Measurements from ENCODE around the gene BICDL2. TPM values are rescaled to one million over a fixed set of nuclear protein-coding genes. Genes with fewer than 3 reads are reported as not detected.

Gene BICDL2
- not detected in 5 replicates for total RNA-seq (2022; extraction: Qiagen RNA extraction; ENCODE audit: low read depth)

GRCh38 chr16:3036726-3037315 lies at the start of gene BICDL2:
Gene BICDL2 (minus strand): TSS chr16:3036944. CDS start chr16:3035496, 1,448 bp downstream.

DNA sequence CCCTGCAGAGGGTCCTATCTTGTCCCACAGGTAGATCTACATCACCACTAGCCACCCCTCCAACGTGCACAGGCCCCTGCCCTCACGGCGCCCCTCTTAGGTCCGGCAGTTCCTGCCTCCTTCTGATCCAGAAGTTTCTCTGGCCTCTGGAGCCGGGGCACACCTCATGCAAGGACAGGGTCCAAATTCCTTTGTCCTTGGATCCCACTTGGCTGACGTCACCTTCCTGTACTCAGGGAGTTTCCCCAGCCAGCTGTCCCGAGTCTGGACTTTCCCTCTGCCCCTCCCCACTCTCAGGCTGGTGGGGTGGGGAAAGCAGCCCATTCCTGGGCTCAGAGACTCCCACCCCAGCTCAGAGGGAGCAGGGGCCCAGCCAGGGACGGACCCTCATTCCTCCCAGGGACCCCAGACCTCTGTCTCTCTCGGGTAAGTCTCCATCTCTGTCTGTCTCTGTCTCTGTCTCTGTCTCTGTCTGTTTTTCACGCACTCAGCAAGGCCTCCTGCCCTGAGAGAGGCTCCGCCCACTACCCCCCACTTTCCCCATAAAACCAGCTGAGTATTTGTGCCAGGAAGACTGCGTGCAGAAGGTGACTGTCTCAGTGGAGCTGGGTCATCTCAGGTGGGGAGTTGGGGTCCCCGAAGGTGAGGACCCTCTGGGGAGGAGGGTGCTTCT lies 28.5 kb upstream of the BICDL2 start, which contains the start of gene IL32:
Gene IL32, plus strand, starts transcription at position 572 of the 673 bp plus-strand sequence. CDS start 172 bp downstream, outside the sequence.

DNA sequence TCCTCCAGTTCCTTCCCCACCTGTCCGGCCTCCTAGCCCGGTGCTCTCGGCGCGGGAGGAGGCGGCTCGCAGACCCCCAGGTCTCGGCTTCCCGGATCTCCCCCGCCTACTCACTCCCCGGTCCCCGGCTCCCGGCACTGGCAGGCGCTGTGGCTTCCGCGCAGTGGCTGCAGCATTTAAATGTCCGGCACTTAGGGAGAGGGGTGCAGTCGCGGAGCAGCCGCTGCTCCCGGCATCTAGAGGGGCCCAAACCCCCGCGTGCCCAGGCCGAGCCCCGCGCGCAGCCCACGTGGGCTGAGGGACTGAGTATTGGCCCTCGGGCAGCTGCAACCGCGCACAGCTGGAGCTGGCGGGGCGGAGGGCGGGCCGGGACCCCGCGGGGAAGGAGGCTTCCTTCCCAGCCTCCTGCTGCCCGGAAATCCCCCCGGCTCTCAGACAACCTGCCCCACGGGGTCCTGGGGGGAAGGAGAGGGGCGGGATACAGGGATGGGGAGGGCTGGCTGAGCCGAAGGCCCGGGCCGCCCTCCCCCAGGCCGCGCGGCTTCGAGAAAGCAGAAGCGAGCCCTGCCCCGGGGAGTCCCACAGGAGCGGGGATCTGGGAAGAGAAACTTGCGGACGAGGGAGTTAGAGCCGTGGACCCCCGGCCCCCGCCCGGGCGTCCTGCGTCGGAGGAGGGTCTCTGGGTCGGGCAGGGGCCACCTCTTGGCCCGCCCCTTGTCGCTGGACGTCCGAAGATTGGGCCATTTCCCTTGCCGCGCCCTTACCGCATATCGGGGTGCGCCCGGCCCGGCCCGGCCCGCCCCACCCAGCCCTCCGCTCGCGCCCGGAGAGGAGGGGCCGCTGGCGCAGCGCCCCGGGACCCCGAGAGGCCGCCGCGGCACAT lies 9.3 kb upstream of the BICDL2 start, which contains the start of gene MMP25:
Gene MMP25, plus strand, starts transcription at position 804 of the 883 bp plus-strand sequence. CDS start 357 bp downstream, outside the sequence.

DNA sequence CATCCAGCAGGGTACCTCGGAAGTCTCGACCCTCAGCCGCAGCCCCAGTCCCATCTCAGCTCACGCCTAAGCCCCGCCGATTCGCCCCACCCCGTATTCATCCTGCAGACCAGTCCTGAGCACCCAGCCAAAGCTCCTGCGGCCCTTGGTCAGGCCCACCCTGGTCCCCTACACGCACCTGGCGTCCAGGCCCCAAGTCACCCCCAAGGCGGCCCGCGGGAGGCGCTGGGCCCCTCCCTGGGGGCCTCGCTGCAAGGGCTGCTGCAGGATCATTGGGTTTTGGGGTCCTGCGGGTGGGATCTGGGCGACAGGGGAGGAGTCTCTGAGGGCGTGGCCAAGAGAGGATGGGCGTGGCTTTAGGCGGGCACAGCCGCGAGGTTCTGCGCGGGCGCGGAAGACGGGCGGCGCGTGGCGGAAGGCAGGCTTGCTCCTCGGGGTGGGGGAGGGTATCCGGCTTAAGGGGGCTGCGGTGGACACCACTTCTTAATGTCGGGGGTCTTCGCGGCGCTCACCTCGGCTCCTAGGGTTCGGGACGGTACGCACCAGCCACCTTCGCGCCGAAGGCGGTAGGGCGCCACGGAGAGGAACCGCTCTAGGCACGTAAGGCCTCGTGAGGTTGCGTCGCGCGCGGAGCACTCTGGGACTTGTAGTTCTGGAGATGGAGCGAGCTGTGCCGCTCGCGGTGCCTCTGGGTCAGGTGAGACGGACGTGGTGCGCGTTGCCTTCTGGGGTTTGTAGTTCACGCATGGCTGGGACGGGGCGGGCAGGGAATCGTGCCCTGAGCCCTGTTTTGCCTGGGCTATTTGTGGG lies 12.9 kb downstream of the BICDL2 start, which contains the start of the genes HCFC1R1 and THOC6:
Gene HCFC1R1, minus strand, starts transcription at position 274 of the 810 bp plus-strand sequence. Its CDS starts 1 bp downstream, at position 273.
Gene THOC6, plus strand, starts transcription at position 367 of the 810 bp plus-strand sequence. Its CDS starts 292 bp downstream, at position 659.

GRCh38 chr16:3020247-3020603 lies 16.5 kb downstream of the BICDL2 start, which contains the start of gene TNFRSF12A:
Gene TNFRSF12A (plus strand): TSS chr16:3020368. CDS start chr16:3020398, 30 bp downstream.

GRCh38 chr16:3017794-3018506 lies 18.8 kb downstream of the BICDL2 start, which contains the start of gene CLDN6:
Gene CLDN6 (minus strand): TSS chr16:3018183. CDS start chr16:3016021, 2,162 bp downstream.

DNA sequence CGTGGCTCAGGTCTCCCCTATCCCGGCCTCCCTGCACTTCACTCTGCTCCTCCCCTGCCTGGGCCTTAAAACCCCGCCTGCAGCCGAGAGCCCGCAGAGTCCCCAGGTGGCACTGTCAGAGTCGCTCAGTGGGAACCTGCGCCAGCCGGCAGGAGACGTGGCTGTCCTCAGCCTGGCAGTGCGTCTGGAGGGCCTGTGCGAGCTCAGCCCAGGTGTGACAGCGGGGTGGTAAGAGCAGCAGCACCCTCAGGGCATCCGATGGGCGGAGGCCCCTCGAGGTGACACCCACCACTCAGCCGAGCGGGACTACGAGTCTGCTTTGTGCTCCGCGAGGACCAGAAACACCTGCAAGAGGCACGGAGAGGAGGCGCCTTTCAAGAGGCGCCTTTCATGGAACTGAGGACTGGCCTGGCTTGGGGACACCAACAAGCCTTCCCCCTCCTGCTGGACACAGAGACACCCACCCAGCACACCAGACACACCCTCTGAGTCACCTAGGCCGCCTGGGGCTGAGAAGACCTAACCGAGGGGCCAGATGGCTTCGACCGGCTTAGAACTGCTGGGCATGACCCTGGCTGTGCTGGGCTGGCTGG lies 23.8 kb downstream of the BICDL2 start, which contains the start of gene CLDN9:
Gene CLDN9, plus strand, starts transcription at position 96 of the 593 bp plus-strand sequence. Its CDS starts 440 bp downstream, at position 536.

DNA sequence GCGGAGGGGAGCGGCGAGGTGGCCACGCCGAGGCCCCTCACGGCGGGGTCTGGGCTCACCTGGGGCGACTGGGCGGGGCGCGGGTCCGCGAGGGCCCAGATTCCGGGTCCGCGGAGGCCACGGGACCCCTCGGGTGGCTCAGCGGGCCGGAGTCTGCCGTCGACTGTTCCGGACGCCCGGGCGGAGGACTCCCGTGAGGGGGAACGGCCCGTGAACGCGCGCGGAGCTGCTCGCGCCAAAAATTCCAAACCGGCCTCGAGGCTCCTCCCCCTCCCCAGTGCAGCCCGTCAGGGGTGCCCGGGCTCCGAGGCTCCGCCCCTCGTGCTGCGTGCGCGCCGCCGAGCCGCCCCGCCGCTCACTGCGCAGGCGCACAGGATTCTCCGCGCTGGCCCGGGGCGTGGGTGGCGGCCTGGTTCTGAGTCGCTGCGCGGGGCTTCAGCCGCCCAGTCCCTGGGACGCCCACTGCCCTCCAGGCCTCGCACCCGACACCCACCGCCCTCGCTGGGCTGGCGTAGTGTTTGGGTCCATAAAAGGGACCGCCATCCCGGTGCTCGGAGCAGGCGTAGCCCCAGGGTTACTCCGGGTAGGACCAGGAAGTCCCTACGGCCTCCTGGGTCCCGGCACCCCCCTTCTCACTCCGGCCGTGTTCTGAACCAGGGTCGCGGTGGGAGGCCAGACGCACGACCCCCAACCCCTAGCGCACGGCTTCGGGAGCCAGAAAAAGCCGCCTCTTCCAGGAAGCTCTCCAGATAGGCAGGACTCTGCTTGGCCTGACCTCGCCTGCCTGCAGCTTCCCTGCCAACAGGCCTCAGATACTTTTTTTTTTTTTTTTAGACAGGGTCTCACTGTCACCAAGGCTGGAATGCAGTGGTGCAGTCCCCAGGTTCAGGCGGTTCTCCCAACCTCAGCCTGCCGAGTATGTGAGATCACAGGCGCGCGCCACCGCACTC lies 56.2 kb downstream of the BICDL2 start, which contains the start of gene PKMYT1:
Gene PKMYT1, minus strand, starts transcription at position 220 of the 950 bp plus-strand sequence. CDS start 789 bp downstream, outside the sequence.

Other genes with a start within 250 kb of the BICDL2 start
- 0.12 TPM in 1 of 5 replicates, not detected in the others for gene PRSS33, start 249.4 kb downstream of the BICDL2 start, total RNA-seq (2022; extraction: Qiagen RNA extraction; ENCODE audit: low read depth)
- not detected in 5 replicates for gene PRSS41, start 238.5 kb downstream of the BICDL2 start, total RNA-seq (2022; extraction: Qiagen RNA extraction; ENCODE audit: low read depth)
- gene PRSS21, start 219.7 kb downstream of the BICDL2 start, total RNA-seq (2022; extraction: Qiagen RNA extraction; ENCODE audit: low read depth): 0.11 to 0.39 TPM (median 0.14 TPM) in 4 of 5 replicates, not detected in the other
- 0.46 to 1.3 TPM (median 0.69 TPM) in 5 replicates for gene ZG16B, start 206.6 kb downstream of the BICDL2 start, total RNA-seq (2022; extraction: Qiagen RNA extraction; ENCODE audit: low read depth)
- gene PRSS22, start 178.8 kb downstream of the BICDL2 start, total RNA-seq (2022; extraction: Qiagen RNA extraction; ENCODE audit: low read depth): 2.5 to 4.1 TPM (median 3.0 TPM) in 5 replicates
- 44.9 to 59.5 TPM (median 50.8 TPM) in 5 replicates for gene FLYWCH2, start 153.7 kb downstream of the BICDL2 start, total RNA-seq (2022; extraction: Qiagen RNA extraction; ENCODE audit: low read depth)
- gene FLYWCH1, start 125.0 kb downstream of the BICDL2 start, total RNA-seq (2022; extraction: Qiagen RNA extraction; ENCODE audit: low read depth): 20.1 to 29.5 TPM (median 27.2 TPM) in 5 replicates
- 1.1 to 2.8 TPM (median 2.0 TPM) in 5 replicates for gene KREMEN2, start 72.7 kb downstream of the BICDL2 start, total RNA-seq (2022; extraction: Qiagen RNA extraction; ENCODE audit: low read depth)
- gene PAQR4, start 67.6 kb downstream of the BICDL2 start, total RNA-seq (2022; extraction: Qiagen RNA extraction; ENCODE audit: low read depth): 34.1 to 44.1 TPM (median 38.0 TPM) in 5 replicates
- gene PKMYT1, start 56.5 kb downstream of the BICDL2 start, total RNA-seq (2022; extraction: Qiagen RNA extraction; ENCODE audit: low read depth): 69.3 to 97.7 TPM (median 85.3 TPM) in 5 replicates
- gene CLDN9, start 24.0 kb downstream of the BICDL2 start, total RNA-seq (2022; extraction: Qiagen RNA extraction; ENCODE audit: low read depth): 0.33 to 0.59 TPM (median 0.49 TPM) in 5 replicates
- 0.17 to 0.82 TPM (median 0.40 TPM) in 5 replicates for gene CLDN6, start 18.8 kb downstream of the BICDL2 start, total RNA-seq (2022; extraction: Qiagen RNA extraction; ENCODE audit: low read depth)
- 584 to 710 TPM (median 600 TPM) in 5 replicates for gene TNFRSF12A, start 16.6 kb downstream of the BICDL2 start, total RNA-seq (2022; extraction: Qiagen RNA extraction; ENCODE audit: low read depth)
- gene HCFC1R1, start 13.0 kb downstream of the BICDL2 start, total RNA-seq (2022; extraction: Qiagen RNA extraction; ENCODE audit: low read depth): 206 to 241 TPM (median 224 TPM) in 5 replicates
- 24.1 to 38.0 TPM (median 33.0 TPM) in 5 replicates for gene THOC6, start 12.9 kb downstream of the BICDL2 start, total RNA-seq (2022; extraction: Qiagen RNA extraction; ENCODE audit: low read depth)
- gene MMP25, start 9.6 kb upstream of the BICDL2 start, total RNA-seq (2022; extraction: Qiagen RNA extraction; ENCODE audit: low read depth): 0.69 to 1.1 TPM (median 0.78 TPM) in 5 replicates
- 22.5 to 31.8 TPM (median 27.0 TPM) in 5 replicates for gene IL32, start 28.7 kb upstream of the BICDL2 start, total RNA-seq (2022; extraction: Qiagen RNA extraction; ENCODE audit: low read depth)
- gene ZSCAN10, start 62.4 kb upstream of the BICDL2 start, total RNA-seq (2022; extraction: Qiagen RNA extraction; ENCODE audit: low read depth): 0.08 TPM in 1 of 5 replicates, not detected in the others
- 10.9 to 15.0 TPM (median 12.1 TPM) in 5 replicates for gene ZNF205, start 75.6 kb upstream of the BICDL2 start, total RNA-seq (2022; extraction: Qiagen RNA extraction; ENCODE audit: low read depth)
- gene ZNF213, start 98.1 kb upstream of the BICDL2 start, total RNA-seq (2022; extraction: Qiagen RNA extraction; ENCODE audit: low read depth): 8.2 to 13.3 TPM (median 11.1 TPM) in 5 replicates
- 0.44 to 0.59 TPM (median 0.53 TPM) in 5 replicates for gene OR1F1, start 151.3 kb upstream of the BICDL2 start, total RNA-seq (2022; extraction: Qiagen RNA extraction; ENCODE audit: low read depth)
- 8.6 to 11.7 TPM (median 9.0 TPM) in 5 replicates for gene ZNF200, start 198.2 kb upstream of the BICDL2 start, total RNA-seq (2022; extraction: Qiagen RNA extraction; ENCODE audit: low read depth)
- gene MEFV, start 219.7 kb upstream of the BICDL2 start, total RNA-seq (2022; extraction: Qiagen RNA extraction; ENCODE audit: low read depth): not detected in 5 replicates
- 35.3 to 44.6 TPM (median 37.6 TPM) in 5 replicates for gene ZNF263, start 246.5 kb upstream of the BICDL2 start, total RNA-seq (2022; extraction: Qiagen RNA extraction; ENCODE audit: low read depth)